Measurements from ENCODE around the gene METAP1.
"Not testable (repeated sequence)": the region's sequence is repeated elsewhere in the genome, so short reads cannot be mapped to it uniquely, and the experiment has no call there.

Gene METAP1

GRCh38 chr4:99088481-99089365 is 93.2 kb downstream of the METAP1 start, which contains the start of gene ADH5:
ADH5 (minus strand) TSS chr4:99088788; CDS start chr4:99088700, 88 bp downstream.
- H3K4me1 ChIP-seq (ENCODE audit: control insufficient read depth in 2 of 2, insufficient read depth in 2 of 2, low read length in 2 of 2): peaks cover 10 to 13% of the 10 kb centered on the region in 2 donors
- peak within 1 kb of the TSS; percentile 82 to 91 for H3K4me3 ChIP-seq (ENCODE audit: low read length in 2 of 2)
- H3K36me3 ChIP-seq (ENCODE audit: control insufficient read depth in 2 of 2, insufficient read depth in 2 of 2, low read length in 2 of 2): peaks cover 13 to 16% of the 10 kb centered on the region in 2 donors
- H3K9me3 ChIP-seq (ENCODE audit: control insufficient read depth in 2 of 2, low read length in 2 of 2): no peaks in the 10 kb centered on the region
- no peaks in the 10 kb centered on the region for H3K27me3 ChIP-seq (ENCODE audit: control insufficient read depth in 2 of 2, insufficient read depth in 2 of 2, low read length in 2 of 2)
- peak within 1 kb of the TSS; percentile 84 to 96 for H3K9ac ChIP-seq (ENCODE audit: low read depth in 1 of 2, low read length in 2 of 2)
- H3K27ac ChIP-seq (ENCODE audit: low read depth in 2 of 2, low read length in 2 of 2): peak within 1 kb of the TSS; percentile 96 to 97

- Histone ChIP-seq H3K27me3 (ENCODE audit: control insufficient read depth in 2 of 2, insufficient read depth in 2 of 2, low read length in 2 of 2) (no peaks in the 10 kb centered on the region), H3K9ac (ENCODE audit: low read depth in 1 of 2, low read length in 2 of 2) (no peak overlapping the region), H3K4me3 (ENCODE audit: low read length in 2 of 2) (peak overlapping the region in 1 of 2 donors; percentile 91), H3K27ac (ENCODE audit: low read depth in 2 of 2, low read length in 2 of 2) (peak overlapping the region in 1 of 2 donors; percentile 3), H3K4me1 (ENCODE audit: control insufficient read depth in 2 of 2, insufficient read depth in 2 of 2, low read length in 2 of 2) (peaks cover 10% of the 10 kb centered on the region in 2 donors), H3K36me3 (ENCODE audit: control insufficient read depth in 2 of 2, insufficient read depth in 2 of 2, low read length in 2 of 2) (no peaks in the 10 kb centered on the region), H3K9me3 (ENCODE audit: control insufficient read depth in 2 of 2, low read length in 2 of 2) (no peaks in the 10 kb centered on the region)
These were observed 95.1 kb downstream of the METAP1 start for GRCh38 chr4:99090481-99091215.

GRCh38 chr4:99091216-99091575 is 95.7 kb downstream of the METAP1 start:
- peak overlapping the region in 1 of 2 donors; percentile 1 for H3K4me3 ChIP-seq (ENCODE audit: low read length in 2 of 2)
- H3K36me3 ChIP-seq (ENCODE audit: control insufficient read depth in 2 of 2, insufficient read depth in 2 of 2, low read length in 2 of 2): no peaks in the 10 kb centered on the region
- no peaks in the 10 kb centered on the region for H3K27me3 ChIP-seq (ENCODE audit: control insufficient read depth in 2 of 2, insufficient read depth in 2 of 2, low read length in 2 of 2)
- no peaks in the 10 kb centered on the region for H3K9me3 ChIP-seq (ENCODE audit: control insufficient read depth in 2 of 2, low read length in 2 of 2)
- no peak overlapping the region for H3K9ac ChIP-seq (ENCODE audit: low read depth in 1 of 2, low read length in 2 of 2)
- H3K27ac ChIP-seq (ENCODE audit: low read depth in 2 of 2, low read length in 2 of 2): no peak overlapping the region
- H3K4me1 ChIP-seq (ENCODE audit: control insufficient read depth in 2 of 2, insufficient read depth in 2 of 2, low read length in 2 of 2): peaks cover 7 to 10% of the 10 kb centered on the region in 2 donors

GRCh38 chr4:99091841-99092240 is 96.3 kb downstream of the METAP1 start:
- H3K9ac ChIP-seq (ENCODE audit: low read depth in 1 of 2, low read length in 2 of 2); H3K9me3 ChIP-seq (ENCODE audit: control insufficient read depth in 2 of 2, low read length in 2 of 2); H3K27ac ChIP-seq (ENCODE audit: low read depth in 2 of 2, low read length in 2 of 2); H3K4me3 ChIP-seq (ENCODE audit: low read length in 2 of 2); H3K36me3 ChIP-seq (ENCODE audit: control insufficient read depth in 2 of 2, insufficient read depth in 2 of 2, low read length in 2 of 2); H3K27me3 ChIP-seq (ENCODE audit: control insufficient read depth in 2 of 2, insufficient read depth in 2 of 2, low read length in 2 of 2): not testable (repeated sequence)
- H3K4me1 ChIP-seq (ENCODE audit: control insufficient read depth in 2 of 2, insufficient read depth in 2 of 2, low read length in 2 of 2): peaks cover 7 to 10% of the 10 kb centered on the region in 2 donors

GRCh38 chr4:99099311-99099710 is 103.8 kb downstream of the METAP1 start:
- no peaks in the 10 kb centered on the region for H3K9me3 ChIP-seq (ENCODE audit: control insufficient read depth in 2 of 2, low read length in 2 of 2)
- H3K9ac ChIP-seq (ENCODE audit: low read depth in 1 of 2, low read length in 2 of 2): no peak overlapping the region
- H3K36me3 ChIP-seq (ENCODE audit: control insufficient read depth in 2 of 2, insufficient read depth in 2 of 2, low read length in 2 of 2): peaks cover 0 to 2% of the 10 kb centered on the region in 2 donors
- H3K4me3 ChIP-seq (ENCODE audit: low read length in 2 of 2): no peak overlapping the region
- no peaks in the 10 kb centered on the region for H3K27me3 ChIP-seq (ENCODE audit: control insufficient read depth in 2 of 2, insufficient read depth in 2 of 2, low read length in 2 of 2)
- no peak overlapping the region for H3K27ac ChIP-seq (ENCODE audit: low read depth in 2 of 2, low read length in 2 of 2)
- no peaks in the 10 kb centered on the region for H3K4me1 ChIP-seq (ENCODE audit: control insufficient read depth in 2 of 2, insufficient read depth in 2 of 2, low read length in 2 of 2)

- H3K27ac ChIP-seq (ENCODE audit: low read depth in 2 of 2, low read length in 2 of 2); H3K36me3 ChIP-seq (ENCODE audit: control insufficient read depth in 2 of 2, insufficient read depth in 2 of 2, low read length in 2 of 2); H3K4me3 ChIP-seq (ENCODE audit: low read length in 2 of 2); H3K9me3 ChIP-seq (ENCODE audit: control insufficient read depth in 2 of 2, low read length in 2 of 2); H3K27me3 ChIP-seq (ENCODE audit: control insufficient read depth in 2 of 2, insufficient read depth in 2 of 2, low read length in 2 of 2); H3K4me1 ChIP-seq (ENCODE audit: control insufficient read depth in 2 of 2, insufficient read depth in 2 of 2, low read length in 2 of 2); H3K9ac ChIP-seq (ENCODE audit: low read depth in 1 of 2, low read length in 2 of 2): not testable (repeated sequence)
These were observed 104.3 kb downstream of the METAP1 start for GRCh38 chr4:99099814-99100213.

GRCh38 chr4:99100876-99101275 is 105.4 kb downstream of the METAP1 start:
- Histone ChIP-seq H3K9ac (ENCODE audit: low read depth in 1 of 2, low read length in 2 of 2) (no peak overlapping the region), H3K27me3 (ENCODE audit: control insufficient read depth in 2 of 2, insufficient read depth in 2 of 2, low read length in 2 of 2) (no peaks in the 10 kb centered on the region), H3K4me1 (ENCODE audit: control insufficient read depth in 2 of 2, insufficient read depth in 2 of 2, low read length in 2 of 2) (no peaks in the 10 kb centered on the region), H3K9me3 (ENCODE audit: control insufficient read depth in 2 of 2, low read length in 2 of 2) (no peaks in the 10 kb centered on the region), H3K27ac (ENCODE audit: low read depth in 2 of 2, low read length in 2 of 2) (no peak overlapping the region), H3K4me3 (ENCODE audit: low read length in 2 of 2) (no peak overlapping the region), H3K36me3 (ENCODE audit: control insufficient read depth in 2 of 2, insufficient read depth in 2 of 2, low read length in 2 of 2) (peaks cover 0 to 2% of the 10 kb centered on the region in 2 donors)

GRCh38 chr4:99102634-99103033 is 107.1 kb downstream of the METAP1 start:
- H3K4me1 ChIP-seq (ENCODE audit: control insufficient read depth in 2 of 2, insufficient read depth in 2 of 2, low read length in 2 of 2): no peaks in the 10 kb centered on the region
- H3K27me3 ChIP-seq (ENCODE audit: control insufficient read depth in 2 of 2, insufficient read depth in 2 of 2, low read length in 2 of 2): no peaks in the 10 kb centered on the region
- no peak overlapping the region for H3K4me3 ChIP-seq (ENCODE audit: low read length in 2 of 2)
- H3K27ac ChIP-seq (ENCODE audit: low read depth in 2 of 2, low read length in 2 of 2): no peak overlapping the region
- H3K36me3 ChIP-seq (ENCODE audit: control insufficient read depth in 2 of 2, insufficient read depth in 2 of 2, low read length in 2 of 2): peaks cover 0 to 2% of the 10 kb centered on the region in 2 donors
- H3K9ac ChIP-seq (ENCODE audit: low read depth in 1 of 2, low read length in 2 of 2): no peak overlapping the region
- H3K9me3 ChIP-seq (ENCODE audit: control insufficient read depth in 2 of 2, low read length in 2 of 2): no peaks in the 10 kb centered on the region

GRCh38 chr4:99103166-99103565 is 107.6 kb downstream of the METAP1 start:
- Histone ChIP-seq H3K27ac (ENCODE audit: low read depth in 2 of 2, low read length in 2 of 2) (no peak overlapping the region), H3K4me3 (ENCODE audit: low read length in 2 of 2) (no peak overlapping the region), H3K27me3 (ENCODE audit: control insufficient read depth in 2 of 2, insufficient read depth in 2 of 2, low read length in 2 of 2) (no peaks in the 10 kb centered on the region), H3K36me3 (ENCODE audit: control insufficient read depth in 2 of 2, insufficient read depth in 2 of 2, low read length in 2 of 2) (peaks cover 0 to 2% of the 10 kb centered on the region in 2 donors), H3K4me1 (ENCODE audit: control insufficient read depth in 2 of 2, insufficient read depth in 2 of 2, low read length in 2 of 2) (no peaks in the 10 kb centered on the region), H3K9ac (ENCODE audit: low read depth in 1 of 2, low read length in 2 of 2) (no peak overlapping the region), H3K9me3 (ENCODE audit: control insufficient read depth in 2 of 2, low read length in 2 of 2) (no peaks in the 10 kb centered on the region)

GRCh38 chr4:99104153-99104552 is 108.6 kb downstream of the METAP1 start:
- H3K27ac ChIP-seq (ENCODE audit: low read depth in 2 of 2, low read length in 2 of 2): no peak overlapping the region
- peaks cover 0 to 2% of the 10 kb centered on the region in 2 donors for H3K36me3 ChIP-seq (ENCODE audit: control insufficient read depth in 2 of 2, insufficient read depth in 2 of 2, low read length in 2 of 2)
- H3K9me3 ChIP-seq (ENCODE audit: control insufficient read depth in 2 of 2, low read length in 2 of 2): no peaks in the 10 kb centered on the region
- no peaks in the 10 kb centered on the region for H3K27me3 ChIP-seq (ENCODE audit: control insufficient read depth in 2 of 2, insufficient read depth in 2 of 2, low read length in 2 of 2)
- no peak overlapping the region for H3K4me3 ChIP-seq (ENCODE audit: low read length in 2 of 2)
- no peak overlapping the region for H3K9ac ChIP-seq (ENCODE audit: low read depth in 1 of 2, low read length in 2 of 2)
- no peaks in the 10 kb centered on the region for H3K4me1 ChIP-seq (ENCODE audit: control insufficient read depth in 2 of 2, insufficient read depth in 2 of 2, low read length in 2 of 2)
